RCC 7860 (cell line): ENCODE measurements around the gene DMC1.

ENCODE experiments used
- DNase-seq: peaks from one replicate; pipeline ENCODE4 v3.0.0-alpha.2; 2015; ENCODE audit warnings: low spot score
- FAIRE-seq: peaks from 2 replicates; lab custom pipeline; 2012; peaks lifted over from hg19 to GRCh38; lab: Jason Lieb, UNC

The DMC1 gene

DNA sequence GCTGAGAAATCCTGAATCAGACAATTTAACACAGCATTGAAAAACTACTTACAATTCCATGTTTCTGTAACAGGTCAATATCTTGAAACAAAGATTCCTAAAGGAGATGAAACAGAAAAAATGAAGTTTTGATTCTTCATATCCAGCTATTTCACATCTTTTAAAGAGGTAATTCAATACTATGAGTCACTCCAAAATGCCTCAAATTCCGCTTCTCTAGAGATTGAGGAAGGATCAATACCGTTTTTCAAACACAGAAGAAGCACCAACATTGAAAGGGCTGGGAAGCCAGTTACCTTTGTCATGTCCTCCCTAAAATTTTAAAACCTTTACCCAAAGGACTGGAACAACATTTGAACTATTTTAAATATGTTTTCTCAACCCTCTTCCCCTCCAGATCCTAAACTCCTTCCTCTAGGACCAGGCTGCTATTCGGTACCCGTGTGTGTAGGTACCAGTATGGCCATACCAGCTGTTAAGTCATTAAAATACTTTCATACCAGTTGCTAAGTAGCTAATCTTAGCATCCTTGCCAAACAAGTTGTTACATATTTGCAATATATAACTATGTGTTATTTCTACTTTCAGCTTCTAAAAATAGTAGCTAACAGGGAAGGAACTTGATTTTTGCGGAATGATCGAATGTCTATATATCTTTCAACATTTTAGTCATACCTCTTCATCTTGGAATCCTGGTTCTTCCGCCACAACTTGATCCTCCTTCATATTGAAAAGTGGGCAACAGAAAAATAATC lies 2.3 kb downstream of the DMC1 start:
- DNase-seq, result no peak

DNA sequence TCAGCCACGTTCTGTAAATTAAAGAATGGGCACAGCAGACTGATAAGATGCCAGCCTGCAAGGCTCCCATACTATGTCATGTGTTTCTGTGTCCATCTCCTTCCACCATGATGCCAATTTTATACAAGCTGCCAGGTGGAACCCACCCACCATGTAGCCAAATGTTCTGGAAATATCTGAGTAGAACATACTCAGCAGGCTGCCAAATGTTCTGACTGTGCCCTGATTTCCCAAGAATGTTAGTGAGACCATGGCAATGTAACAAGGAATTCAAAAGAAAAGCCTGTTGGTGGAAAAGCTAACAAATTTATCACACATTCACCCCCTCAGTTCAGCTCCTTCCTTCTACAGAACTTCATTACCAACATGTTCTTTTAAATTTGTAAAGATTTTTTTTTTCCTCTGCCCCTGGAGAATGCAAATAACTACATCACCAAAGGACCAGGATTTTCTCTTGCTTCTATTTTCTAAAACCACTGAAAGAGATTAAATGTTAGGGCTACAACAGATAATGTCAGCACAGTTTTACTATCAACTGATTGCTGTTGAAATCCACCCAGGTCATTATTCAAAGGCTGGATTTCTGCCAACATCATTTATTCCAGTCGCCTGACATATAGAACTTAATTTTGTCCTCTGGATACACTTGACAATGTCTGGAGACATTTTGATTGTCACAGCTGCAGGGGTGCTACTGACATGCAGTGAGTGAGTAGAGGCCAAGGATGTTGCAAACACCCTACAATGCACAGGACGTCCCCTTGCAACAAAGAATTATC lies 3.1 kb downstream of the DMC1 start:
- DNase-seq (no peak), FAIRE-seq (no peak)

More for the DNA sequence above, 2.3 kb downstream of the DMC1 start:
- no peak for FAIRE-seq

DNA sequence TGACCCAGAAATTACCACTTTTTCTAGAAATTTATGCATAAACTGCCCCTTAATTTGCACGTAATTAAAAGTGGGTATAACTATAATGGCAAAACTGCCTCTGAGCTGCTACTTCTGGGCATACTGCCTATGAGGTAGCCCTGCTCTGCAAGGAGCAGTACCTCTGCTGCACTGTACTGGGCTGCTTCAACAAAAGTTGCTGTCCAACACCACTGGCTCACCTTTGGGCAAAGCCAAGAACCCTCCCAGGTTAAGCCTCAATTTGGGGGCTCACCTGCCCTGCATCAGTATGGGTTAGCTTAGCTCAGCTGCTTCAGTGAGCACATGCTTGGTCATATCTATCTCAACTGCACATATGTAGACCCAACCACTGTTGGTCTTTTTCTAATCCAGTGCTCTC lies 4.5 kb downstream of the DMC1 start:
- DNase-seq (no peak), FAIRE-seq (no peak)

DNA sequence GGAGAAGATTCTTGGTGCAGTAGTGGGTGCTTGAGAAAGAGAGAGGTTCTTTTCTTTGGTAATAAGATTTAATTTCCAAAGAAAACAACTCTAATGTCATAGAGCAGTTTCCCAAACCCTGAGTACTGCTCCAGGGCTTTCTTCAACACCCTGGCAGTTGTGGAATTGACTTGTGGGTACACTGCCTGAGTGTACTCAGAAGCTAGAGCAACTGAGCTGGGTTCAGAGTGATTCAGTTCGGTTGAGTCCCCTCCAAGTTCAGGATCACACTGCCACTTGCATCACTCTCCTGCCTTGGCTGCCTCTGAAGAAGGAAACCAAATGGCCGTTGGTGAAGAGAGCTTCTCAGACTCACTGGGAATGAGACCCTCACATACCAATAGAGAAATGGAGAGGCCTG lies 5.3 kb downstream of the DMC1 start:
- FAIRE-seq, result no peak
- DNase-seq, result no peak

DNA sequence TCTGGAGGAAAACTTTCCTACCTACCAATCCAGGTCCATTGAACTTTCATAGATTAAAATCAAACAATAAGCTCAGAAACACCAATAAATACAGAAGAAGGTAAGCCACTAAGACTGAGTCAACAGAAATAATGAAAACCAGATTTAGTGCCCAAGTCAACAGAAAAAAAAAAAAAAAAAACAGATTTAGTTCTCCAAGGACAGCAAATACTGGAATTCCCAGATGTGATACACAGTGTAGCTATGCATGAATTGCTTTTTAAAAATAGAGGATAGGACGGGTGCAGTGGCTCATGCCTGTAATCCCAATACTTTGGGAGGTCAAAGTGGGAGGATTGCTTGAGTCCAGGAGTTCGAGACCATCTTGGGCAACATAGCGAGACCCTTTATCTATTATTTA lies 15.7 kb downstream of the DMC1 start:
- no peak for DNase-seq
- no peak for FAIRE-seq

DNA sequence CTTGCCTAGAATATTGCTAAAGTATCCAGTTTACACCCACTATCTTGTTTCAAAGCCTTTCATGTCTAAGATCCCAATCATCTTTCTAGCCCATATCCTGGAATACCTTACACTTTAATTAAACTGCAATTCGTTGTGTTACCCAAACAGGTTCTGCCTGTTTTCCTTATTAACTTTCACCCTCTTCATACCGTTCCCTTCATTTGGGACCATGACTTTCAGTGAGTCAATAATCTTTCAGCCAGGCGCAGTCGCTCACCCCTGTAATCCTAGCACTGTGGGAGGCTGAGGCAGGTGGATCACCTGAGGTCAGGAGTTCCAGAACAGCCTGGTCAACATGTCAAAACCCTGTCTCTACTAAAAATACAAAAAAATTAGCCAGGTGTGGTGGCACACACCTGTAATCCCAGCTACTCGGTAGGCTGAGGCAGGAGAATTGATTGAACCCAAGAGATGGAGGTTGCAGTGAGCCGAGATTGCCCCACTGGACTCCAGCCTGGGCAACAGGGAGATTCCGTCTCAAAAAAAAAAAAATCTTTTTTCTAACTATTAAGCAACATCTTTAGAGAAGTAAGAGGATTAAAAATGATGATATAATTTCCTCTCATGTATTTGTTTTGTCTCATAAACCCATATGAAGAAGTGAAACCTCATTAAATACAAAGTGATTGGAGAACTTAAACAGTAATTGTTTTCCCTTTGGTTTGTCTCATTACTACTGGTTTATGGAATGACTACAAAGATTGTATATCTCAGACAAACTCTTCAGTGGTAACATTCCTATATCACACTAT lies 20.7 kb downstream of the DMC1 start:
- FAIRE-seq (no peak), DNase-seq (no peak)

DNA sequence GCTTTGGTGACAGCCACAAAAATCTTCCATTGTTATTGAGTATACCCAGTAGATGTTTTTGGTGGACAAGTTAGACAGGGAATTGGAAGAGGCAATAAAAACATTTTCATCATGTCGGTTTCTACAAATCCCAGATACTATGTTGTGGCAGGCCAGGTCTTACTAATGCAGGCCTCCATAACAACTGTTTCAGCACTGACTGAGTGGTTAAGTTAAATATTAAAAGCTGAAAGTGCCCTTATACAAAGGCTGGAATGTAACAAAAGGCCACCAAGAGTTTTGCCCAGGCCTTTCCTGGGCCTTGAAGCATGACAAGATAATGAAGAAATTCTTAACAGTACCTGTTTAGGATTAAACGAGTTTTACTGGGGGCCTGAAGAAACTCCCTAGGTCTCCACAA lies 29.3 kb downstream of the DMC1 start:
- FAIRE-seq (peak; percentile 91), DNase-seq (peak; percentile 56)

DNA sequence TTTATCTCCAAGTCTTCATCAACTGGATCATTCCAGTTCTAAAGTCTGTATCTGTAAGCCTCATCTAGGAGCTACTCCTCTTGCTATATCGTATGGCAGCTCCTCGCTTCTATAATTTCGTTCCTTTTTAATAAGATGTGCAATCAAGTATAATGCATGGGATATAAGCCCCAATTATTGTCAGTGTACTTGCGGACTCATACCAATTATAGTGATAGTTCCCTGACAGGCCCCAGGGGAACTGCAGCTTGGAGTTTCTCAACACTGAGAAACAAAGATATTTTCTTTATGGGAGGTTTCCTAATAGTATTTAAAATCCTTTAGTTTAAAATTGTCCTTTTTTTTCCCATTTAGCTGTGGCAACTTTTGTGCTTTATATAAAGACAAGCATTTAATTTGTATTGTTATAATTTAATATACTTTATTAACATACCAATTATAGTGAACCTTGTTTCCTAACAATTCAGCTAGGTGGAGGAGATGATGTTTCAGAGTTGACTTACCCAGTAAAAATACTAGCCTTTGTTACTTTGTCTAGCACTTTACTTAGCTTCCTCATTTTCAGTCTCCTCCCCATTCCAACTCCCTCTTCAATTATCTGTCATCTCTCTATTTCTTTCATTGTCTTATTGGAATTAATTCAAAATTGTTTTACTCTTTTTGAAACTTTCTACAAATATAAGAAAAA lies 38.6 kb downstream of the DMC1 start:
- DNase-seq, result no peak
- FAIRE-seq, result no peak

DNA sequence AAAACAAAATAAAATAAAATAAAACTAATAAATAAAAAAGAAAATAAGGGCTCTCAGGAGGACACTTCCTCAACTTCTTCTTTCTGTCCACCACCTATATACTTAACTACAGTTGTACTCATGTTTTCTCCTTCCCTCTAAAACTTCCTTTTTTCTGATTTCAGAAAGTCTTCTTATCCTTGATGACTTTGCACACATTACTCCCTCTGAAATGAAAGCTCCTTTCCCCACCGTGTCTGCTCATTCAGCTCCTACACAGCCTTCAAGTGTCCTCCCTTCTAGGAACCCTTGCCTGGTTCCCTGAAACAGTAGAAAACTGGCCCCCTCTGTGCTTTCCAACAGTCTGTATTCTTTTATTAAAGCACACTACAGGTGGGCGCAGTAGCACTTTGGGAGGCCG lies 45.6 kb downstream of the DMC1 start:
- no peak for DNase-seq
- FAIRE-seq, result no peak

DNA sequence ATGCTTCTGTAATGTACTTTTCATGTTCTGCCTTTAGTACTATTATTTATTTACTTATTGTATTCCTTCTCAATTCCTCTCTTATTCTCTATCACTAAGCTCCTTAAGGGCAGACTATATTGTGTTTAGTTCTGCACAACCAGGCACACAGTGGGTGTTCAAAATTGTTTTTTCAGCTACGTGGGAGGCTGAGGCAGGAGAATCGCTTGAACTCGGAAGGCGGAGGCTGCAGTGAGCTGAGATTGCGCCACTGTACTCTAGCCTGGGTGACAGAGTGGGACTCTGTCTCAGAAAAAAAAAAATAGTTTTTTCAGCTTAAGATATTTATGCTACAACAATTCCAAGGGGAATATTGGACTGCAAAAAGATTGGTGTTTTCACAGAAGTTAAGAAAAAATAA lies 46.5 kb downstream of the DMC1 start:
- no peak for DNase-seq
- FAIRE-seq, result no peak

DNA sequence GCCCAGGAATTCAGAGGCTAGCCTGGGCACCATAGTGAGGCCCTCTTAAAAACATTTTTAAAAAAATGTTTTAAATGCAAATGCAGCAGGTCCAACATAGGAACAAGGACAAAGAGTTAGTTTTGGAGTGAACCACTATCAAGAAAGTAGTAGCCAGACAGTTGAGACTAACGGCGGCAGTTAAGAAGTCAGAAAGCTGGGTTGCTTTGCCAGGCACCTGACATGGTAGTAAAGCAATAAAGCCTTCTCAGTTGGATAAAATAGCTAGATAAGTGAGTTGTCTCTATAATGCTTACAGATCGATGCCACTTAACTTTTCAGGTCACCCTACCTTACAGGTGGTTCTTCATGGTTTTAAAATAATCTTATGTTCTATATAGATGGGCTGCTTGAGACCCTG lies 47.0 kb downstream of the DMC1 start:
- FAIRE-seq (no peak), DNase-seq (no peak)

DNA sequence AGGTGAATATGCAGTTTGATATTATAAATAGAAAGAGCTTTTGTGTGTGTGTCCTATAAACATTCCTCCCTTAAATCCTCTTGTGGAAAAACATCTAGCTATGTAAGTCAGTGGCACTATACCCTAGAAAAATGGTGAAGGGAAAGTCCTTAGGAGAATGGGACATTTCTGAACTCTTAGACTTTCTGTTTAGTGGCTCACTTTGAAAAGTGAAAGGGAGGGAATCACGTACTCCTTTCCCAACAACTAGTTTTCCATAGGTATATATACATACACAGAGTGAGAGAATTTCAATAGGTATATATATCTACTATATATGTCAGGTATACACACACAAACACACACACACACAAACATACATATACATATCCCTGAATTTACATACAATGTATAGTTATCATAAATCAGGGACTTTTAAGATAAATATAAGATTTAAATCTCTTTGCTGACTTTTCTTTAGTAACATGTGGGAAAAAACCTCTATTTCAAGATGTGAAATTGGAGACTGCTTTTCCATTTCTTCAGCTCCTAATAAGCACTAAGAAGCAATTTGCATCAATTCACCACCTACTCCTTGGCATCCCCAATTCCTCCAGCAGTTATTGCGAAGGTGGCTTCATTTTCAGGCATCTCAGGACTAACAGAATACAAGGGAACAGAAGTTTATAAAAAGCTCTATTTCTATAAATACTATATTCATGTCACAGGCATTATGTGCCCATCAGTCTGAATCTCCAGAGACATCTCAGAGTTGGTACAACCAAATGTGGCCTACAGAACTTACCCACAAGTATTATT lies 50.3 kb downstream of the DMC1 start:
- DNase-seq (no peak), FAIRE-seq (no peak)

DNA sequence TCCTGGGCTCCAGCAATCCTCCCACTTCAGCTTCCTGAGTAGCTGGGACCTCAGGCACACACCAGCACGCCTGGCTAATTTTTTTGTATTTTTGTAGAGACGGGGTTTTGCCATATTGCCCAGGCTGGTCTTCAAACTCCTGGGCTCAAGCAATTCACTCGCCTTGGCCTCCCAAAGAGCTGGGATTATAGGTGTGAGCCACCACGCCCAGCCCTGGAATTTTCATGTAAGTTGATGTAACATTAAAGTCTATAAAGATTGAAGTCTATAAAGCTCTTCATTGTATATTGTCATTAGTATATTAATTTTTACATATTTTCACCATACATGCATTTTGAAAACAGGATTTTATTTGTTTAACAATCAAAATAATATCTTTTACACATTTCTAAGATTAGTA lies 51.4 kb downstream of the DMC1 start:
- FAIRE-seq, result no peak
- DNase-seq, result no peak

DNA sequence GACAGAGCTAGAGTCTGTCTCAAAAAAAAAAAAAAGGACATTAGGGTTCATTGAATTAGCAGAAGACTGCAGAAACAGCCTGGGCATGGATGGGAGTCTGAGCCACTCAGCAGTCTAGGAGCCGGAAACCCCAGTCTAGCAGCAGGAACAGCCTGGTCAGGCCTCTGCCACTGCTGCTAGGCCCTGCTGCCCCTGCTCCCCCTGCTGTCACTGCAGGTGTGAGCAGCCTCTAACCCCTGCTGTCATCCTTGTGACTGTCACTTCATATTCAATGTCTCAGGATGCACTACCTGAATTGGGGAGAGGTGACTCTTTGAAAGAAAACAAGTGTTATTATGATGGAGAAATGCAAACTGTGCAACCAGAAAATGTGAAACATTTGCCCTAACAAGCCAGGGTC lies 56.9 kb downstream of the DMC1 start:
- DNase-seq, result no peak
- no peak for FAIRE-seq

DNA sequence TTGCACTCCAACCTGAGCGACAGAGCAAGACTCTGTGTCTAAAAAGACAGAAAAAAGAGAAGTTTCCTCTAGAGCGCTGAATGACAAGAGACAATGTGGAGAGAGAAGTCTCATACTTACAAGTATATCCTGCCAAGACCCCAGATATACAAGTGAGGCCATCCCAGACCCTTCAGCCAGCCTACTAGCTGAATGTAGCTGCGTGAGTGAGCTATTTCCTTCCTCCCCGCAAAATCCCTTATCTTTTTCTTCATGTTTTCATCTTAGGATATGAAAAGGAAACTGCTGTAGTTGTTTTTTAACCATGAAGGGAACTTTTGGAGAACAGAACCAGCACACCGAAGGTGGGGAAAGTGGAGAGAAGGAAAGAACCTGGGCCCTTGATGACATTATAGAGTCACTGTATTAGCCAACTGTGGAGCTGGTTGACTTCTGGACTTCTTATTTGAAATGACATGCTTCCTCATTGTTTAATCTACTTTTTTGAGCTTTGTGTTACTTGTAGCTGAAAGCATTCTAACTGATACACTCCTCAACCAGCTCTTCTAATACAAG lies 59.5 kb downstream of the DMC1 start:
- FAIRE-seq (no peak), DNase-seq (no peak)

DNA sequence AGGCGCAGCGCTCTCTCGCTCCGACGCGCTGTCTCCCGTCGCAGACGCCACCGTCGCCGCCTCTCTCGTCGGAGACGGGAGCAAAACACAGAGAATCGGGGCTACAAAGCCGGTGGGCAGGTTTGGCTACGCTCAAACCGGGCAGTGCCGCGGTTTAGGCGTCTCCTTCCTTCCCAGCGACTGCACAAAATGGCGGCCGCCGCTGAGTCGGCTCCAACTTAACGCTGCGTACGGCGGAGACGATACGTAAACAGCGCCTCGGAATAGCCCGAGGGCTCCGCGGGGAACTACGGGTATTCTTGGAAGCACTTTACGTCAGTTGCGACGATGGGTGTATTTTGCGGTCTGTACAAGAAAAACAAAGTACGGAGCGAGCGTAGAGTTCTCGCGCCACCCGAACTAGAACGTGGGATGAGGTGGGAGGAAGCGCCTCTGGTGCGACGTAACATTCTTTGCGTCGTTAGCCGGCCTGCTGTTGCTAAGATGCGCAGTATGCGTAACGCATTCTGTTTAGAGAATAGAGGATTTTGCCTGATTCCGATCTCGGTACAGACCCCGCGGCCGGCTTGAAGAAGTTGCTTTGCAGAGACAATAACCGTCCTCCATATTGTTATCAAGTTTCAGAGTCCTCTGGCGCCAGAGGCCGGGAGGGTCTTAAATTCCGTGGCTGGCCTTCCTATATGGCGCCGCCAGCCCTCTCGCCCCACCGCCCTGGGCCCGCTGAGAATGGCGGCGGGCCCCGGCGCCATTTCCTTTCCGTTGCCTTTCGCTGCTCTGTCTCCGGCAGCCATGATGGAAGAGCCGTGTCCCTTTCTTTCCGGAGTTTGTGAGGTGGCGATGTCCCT lies 63.6 kb downstream of the DMC1 start, which contains the start of gene DDX17:
Gene DDX17 (minus strand): TSS at position 194 of the 845 bp plus-strand sequence.
- FAIRE-seq (peak; percentile 88), DNase-seq (peak; percentile 83)

DNA sequence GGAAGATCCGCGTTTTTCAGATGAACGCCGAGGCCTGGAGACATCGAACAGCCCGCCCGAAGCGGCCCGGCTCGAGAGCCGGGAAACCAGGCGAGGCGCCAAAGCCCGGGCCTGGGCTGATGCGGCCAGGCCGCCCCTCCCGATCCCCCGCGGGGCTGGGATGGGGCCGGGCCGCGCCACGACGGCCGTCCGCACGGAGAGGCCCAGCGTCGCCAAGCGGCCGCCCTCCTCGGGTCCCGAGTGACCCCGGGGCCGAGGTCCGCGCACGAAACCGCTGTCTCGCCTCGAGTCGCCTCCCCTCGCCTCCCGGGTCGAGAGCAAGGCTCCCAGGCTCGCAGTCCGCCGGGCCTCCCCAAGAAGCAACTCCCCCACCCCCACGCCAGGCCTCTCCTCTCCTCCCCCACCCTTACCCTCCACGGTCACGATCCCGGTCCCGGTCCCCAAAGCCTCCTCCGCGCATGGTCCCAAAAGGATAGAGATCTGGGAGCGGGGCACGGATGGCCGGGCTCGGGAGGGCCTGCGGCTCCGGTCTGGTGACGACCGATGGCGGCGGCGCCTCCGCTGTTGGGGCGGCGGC lies 64.4 kb downstream of the DMC1 start:
- FAIRE-seq (no peak), DNase-seq (no peak)

DNA sequence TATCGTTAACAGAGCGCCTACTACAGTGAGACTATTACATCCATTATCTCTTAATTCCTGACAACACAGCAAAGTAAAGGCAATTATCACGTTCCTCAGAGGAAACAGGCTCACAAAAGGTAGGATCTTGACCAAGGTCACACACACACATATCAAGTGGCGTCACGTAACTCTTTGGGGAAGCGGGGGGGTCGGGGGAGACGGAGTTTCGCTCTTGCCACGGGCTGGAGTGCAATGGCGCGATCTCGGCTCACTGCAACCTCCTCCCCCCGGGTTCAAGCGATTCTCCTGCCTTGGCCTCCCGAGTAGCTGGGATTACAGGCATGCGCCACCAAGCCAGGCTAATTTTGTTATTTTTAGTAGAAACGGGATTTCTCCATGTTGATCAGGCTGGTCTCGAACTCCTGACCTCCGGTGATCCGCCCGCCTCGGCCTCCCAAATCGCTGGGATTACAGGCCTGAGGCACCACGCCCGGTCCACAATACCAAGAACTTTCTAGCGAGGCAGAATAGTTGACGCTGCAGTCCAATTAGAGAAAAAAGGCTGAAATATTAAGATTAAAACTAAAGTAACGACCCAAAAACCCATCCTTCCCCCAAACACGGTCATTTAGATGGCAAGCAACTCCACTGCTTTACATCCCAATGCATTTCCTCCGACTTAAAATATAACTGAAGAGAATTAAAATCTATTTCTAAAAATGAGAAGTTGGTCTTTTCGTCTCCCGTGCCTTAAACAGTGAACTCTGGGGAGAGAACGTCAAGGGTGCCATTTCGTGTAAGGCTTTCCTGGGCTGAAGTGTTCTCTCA lies 65.0 kb downstream of the DMC1 start:
- FAIRE-seq (no peak), DNase-seq (peak; percentile 28)
